Measurements from ENCODE around the gene WNT10A. TPM values are rescaled to one million over a fixed set of nuclear protein-coding genes. Genes with fewer than 3 reads are reported as not detected.

The WNT10A gene
- total and polyA plus RNA-seq, 10 donors: 1.5 to 7.9 (median 2.3) TPM

DNA sequence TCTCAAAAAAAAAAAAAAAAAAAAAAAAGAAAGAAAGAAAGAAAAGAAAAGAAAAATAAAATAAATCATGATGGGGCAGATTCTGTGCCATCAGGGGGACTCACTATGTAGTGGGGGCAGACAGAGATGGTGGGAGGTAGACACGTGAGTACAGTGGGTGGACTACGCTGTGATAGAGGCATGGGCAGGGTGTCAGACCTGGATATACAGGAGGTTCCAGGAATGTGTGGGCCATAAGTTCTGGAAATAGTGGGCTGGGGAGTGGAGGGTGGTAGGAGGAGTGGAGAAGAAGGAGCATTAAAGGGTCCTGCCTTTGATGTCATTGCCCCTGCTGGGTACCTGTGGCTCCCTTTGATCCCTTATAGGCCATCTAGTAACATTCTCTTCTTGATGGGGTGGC lies 29.9 kb upstream of the WNT10A start:
- Histone ChIP-seq H3K4me3 (no peak overlapping the region), H3K36me3 (no peaks in the 10 kb centered on the region), H3K4me1 (peaks cover 0 to 18% (median 5%) of the 10 kb centered on the region in 6 donors), H3K27ac (no peak overlapping the region), H3K27me3 (replicated peaks in 1 of 7) (peaks cover 0 to 79% (median 28%) of the 10 kb centered on the region in 7 donors), H3K9me3 (no peaks in the 10 kb centered on the region)
- TF ChIP-seq POLR2AphosphoS5 (IDR thresholded peaks at IDR 0.05) (no peak), POLR2A (IDR thresholded peaks at IDR 0.05) (no peak)
- TF ChIP-seq, protein P1, sequence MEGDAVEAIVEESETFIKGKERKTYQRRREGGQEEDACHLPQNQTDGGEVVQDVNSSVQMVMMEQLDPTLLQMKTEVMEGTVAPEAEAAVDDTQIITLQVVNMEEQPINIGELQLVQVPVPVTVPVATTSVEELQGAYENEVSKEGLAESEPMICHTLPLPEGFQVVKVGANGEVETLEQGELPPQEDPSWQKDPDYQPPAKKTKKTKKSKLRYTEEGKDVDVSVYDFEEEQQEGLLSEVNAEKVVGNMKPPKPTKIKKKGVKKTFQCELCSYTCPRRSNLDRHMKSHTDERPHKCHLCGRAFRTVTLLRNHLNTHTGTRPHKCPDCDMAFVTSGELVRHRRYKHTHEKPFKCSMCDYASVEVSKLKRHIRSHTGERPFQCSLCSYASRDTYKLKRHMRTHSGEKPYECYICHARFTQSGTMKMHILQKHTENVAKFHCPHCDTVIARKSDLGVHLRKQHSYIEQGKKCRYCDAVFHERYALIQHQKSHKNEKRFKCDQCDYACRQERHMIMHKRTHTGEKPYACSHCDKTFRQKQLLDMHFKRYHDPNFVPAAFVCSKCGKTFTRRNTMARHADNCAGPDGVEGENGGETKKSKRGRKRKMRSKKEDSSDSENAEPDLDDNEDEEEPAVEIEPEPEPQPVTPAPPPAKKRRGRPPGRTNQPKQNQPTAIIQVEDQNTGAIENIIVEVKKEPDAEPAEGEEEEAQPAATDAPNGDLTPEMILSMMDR (IDR thresholded peaks at IDR 0.05 in 8 of 11, conservative IDR thresholded peaks at IDR 0.05 in 3 of 11): no peak
- peak; percentile 18 for DNase-seq
- 78 to 89% (median 81%) methylated on average over 2 of the region's 2 CpGs for WGBS, 5 donors
- intact Hi-C loops (cut with DNase I; ENCODE audit: low total_unique reads): loop anchor here (2.0 kb wide), 1 partner anchor 48 kb away; no protein-coding TSS in a partner anchor

DNA sequence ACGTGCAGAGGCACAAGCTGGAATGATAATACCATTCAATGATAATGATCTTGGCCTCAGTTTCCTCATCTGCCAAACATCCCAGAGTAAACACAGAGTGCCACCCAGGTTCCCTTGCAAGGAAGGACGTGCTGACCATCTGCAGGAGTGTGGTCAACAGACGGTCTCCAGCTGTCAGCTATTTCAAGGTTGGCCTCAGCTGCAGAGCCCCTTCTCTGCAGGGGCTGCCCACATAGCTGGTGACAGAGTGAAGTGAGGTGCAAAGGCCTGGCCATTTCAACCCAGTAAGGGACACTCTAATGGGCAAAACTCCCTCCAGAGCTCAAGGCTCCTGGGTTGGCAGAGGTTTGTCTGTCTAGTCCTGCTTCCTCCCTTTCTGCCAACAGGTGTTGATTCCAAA lies 29.4 kb upstream of the WNT10A start:
- TF ChIP-seq POLR2AphosphoS5 (IDR thresholded peaks at IDR 0.05) (no peak), POLR2A (IDR thresholded peaks at IDR 0.05) (no peak)
- TF ChIP-seq, protein P1 (IDR thresholded peaks at IDR 0.05 in 8 of 11, conservative IDR thresholded peaks at IDR 0.05 in 3 of 11): no peak
- 23 to 74% (median 44%) methylated on average over 3 of the region's 3 CpGs for WGBS, 5 donors
- Histone ChIP-seq H3K27me3 (replicated peaks in 1 of 7) (peaks cover 0 to 84% (median 28%) of the 10 kb centered on the region in 7 donors), H3K4me3 (no peak overlapping the region), H3K4me1 (peaks cover 0 to 18% (median 5%) of the 10 kb centered on the region in 6 donors), H3K27ac (no peak overlapping the region), H3K9me3 (no peaks in the 10 kb centered on the region), H3K36me3 (no peaks in the 10 kb centered on the region)
- DNase-seq: peak; percentile 32
- intact Hi-C loops (cut with DNase I; ENCODE audit: low total_unique reads): loop anchor here (2.0 kb wide), 1 partner anchor 48 kb away; no protein-coding TSS in a partner anchor

- Histone ChIP-seq H3K9me3 (no peaks in the 10 kb centered on the region), H3K27ac (no peak overlapping the region), H3K36me3 (no peaks in the 10 kb centered on the region), H3K4me3 (no peak overlapping the region), H3K27me3 (replicated peaks in 1 of 7) (peaks cover 3 to 99% (median 33%) of the 10 kb centered on the region in 7 donors), H3K4me1 (peaks cover 0 to 23% (median 5%) of the 10 kb centered on the region in 6 donors)
- 23 to 31% (median 25%) methylated on average over 16 of the region's 16 CpGs for WGBS, 5 donors
- intact Hi-C loops (cut with DNase I; ENCODE audit: low total_unique reads): no loop called here
- TF ChIP-seq POLR2A (IDR thresholded peaks at IDR 0.05) (no peak), POLR2AphosphoS5 (IDR thresholded peaks at IDR 0.05) (no peak)
- TF ChIP-seq, protein P1 (IDR thresholded peaks at IDR 0.05 in 8 of 11, conservative IDR thresholded peaks at IDR 0.05 in 3 of 11): peak; percentile 44 to 88 (median 81)
- DNase-seq: peak; percentile 81
These were observed 27.6 kb upstream of the WNT10A start for GRCh38 chr2:218852911-218853667.

DNA sequence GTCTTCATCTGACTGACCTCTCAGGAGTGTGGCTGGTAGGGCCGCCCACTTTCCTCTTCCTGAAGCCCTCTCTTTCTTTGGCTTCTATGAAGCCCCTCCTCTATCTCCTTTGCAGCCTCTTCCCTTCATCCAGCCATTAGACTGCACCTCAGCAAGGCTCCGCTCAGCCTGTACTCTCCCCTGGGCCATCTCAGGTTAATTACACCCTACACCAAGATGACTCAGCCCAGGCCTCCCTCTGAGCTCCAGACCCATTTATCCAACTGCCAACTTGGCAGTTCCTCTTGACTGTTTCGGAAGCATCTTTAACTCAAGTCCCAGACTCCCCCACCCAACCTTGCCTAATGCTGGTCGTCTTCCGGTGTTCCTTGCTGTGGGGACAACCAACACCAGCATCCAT lies 26.9 kb upstream of the WNT10A start:
- peaks cover 3 to 99% (median 40%) of the 10 kb centered on the region in 7 donors for H3K27me3 ChIP-seq (replicated peaks in 1 of 7)
- no peaks in the 10 kb centered on the region for H3K9me3 ChIP-seq
- H3K27ac ChIP-seq: no peak overlapping the region
- DNase-seq: peak; percentile 34
- intact Hi-C loops (cut with DNase I; ENCODE audit: low total_unique reads): no loop called here
- H3K4me1 ChIP-seq: peaks cover under 1 to 28% (median 10%) of the 10 kb centered on the region in 6 donors
- TF ChIP-seq, protein P1 (IDR thresholded peaks at IDR 0.05 in 8 of 11, conservative IDR thresholded peaks at IDR 0.05 in 3 of 11): no peak
- TF ChIP-seq POLR2AphosphoS5 (IDR thresholded peaks at IDR 0.05): no peak
- TF ChIP-seq POLR2A (IDR thresholded peaks at IDR 0.05): no peak
- H3K4me3 ChIP-seq: no peak overlapping the region
- 30 to 47% (median 35%) methylated on average over 5 of the region's 5 CpGs for WGBS, 5 donors
- H3K36me3 ChIP-seq: no peaks in the 10 kb centered on the region
